ENCODE results near the gene NDOR1.

DNA sequence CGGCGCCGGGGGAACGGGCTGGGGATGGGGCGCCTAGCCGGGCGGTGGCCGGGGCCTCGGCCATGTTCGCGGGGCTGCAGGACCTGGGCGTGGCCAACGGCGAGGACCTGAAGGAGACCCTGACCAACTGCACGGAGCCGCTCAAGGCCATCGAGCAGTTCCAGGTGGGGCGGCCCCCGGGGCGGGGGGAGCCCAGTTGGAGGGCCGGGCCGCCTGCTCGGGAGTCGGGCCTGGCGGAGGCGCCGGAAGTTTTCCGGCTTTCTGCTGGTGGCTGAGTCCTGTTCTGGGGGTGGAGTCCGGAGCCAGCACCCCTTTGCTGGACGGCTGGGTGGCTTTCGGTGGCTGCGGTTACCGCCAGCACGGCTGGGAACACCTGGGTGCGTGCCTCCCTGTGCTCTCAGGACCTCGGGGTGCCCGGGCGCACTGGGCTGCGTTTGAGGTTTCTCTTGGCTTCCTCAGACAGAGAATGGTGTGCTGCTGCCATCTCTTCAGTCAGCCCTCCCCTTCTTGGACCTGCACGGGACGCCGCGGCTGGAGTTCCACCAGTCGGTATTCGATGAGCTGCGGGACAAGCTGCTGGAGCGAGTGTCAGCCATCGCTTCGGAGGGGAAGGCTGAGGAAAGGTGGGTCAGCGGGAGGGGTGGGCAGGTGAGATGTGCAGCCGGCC is 50.1 kb downstream of the NDOR1 start:
- TF ChIP-seq, protein P1, sequence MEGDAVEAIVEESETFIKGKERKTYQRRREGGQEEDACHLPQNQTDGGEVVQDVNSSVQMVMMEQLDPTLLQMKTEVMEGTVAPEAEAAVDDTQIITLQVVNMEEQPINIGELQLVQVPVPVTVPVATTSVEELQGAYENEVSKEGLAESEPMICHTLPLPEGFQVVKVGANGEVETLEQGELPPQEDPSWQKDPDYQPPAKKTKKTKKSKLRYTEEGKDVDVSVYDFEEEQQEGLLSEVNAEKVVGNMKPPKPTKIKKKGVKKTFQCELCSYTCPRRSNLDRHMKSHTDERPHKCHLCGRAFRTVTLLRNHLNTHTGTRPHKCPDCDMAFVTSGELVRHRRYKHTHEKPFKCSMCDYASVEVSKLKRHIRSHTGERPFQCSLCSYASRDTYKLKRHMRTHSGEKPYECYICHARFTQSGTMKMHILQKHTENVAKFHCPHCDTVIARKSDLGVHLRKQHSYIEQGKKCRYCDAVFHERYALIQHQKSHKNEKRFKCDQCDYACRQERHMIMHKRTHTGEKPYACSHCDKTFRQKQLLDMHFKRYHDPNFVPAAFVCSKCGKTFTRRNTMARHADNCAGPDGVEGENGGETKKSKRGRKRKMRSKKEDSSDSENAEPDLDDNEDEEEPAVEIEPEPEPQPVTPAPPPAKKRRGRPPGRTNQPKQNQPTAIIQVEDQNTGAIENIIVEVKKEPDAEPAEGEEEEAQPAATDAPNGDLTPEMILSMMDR (IDR thresholded peaks at IDR 0.05), result no peak
- no peak for TF ChIP-seq POLR2A (IDR thresholded peaks at IDR 0.05)
